NCI-H1436 (cell line): ENCODE data around the gene MGP.

Source experiments
- DNase-seq: peaks from one replicate; lab custom pipeline; 2025; lab: John Stamatoyannopoulos, UW

Gene MGP

DNA sequence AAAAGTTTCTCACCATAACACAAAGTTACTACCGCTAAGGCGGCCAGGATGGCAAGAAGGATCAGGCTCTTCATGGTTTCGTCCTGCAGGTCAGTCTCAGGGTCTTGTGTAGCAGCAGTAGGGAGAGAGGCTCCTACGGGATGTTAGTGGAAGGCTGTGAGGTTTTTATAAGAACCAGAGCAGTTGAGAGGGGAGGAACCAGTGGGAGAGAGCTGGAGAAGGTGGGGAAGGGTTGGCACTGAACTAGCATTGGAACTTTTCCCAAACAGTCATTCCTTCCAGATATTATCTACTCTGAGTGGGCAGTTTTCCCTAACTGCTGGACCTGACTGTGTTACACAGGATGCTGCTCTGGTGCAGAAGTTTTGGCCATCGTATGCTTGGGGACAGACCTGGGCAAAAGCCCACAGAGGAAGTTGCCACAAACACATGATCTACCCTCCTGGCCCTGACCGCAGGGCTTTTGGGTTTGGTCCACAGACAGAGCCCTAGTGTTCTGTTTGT, at the start of gene MGP:
MGP (minus strand) TSS at position 137 of the 504 bp plus-strand sequence; CDS start at position 74, 63 bp downstream.
- DNase-seq = no peak

- DNase-seq = no peak
Observed at GRCh38 chr12:14935031-14935430, 49.4 kb upstream of the MGP start.

DNA sequence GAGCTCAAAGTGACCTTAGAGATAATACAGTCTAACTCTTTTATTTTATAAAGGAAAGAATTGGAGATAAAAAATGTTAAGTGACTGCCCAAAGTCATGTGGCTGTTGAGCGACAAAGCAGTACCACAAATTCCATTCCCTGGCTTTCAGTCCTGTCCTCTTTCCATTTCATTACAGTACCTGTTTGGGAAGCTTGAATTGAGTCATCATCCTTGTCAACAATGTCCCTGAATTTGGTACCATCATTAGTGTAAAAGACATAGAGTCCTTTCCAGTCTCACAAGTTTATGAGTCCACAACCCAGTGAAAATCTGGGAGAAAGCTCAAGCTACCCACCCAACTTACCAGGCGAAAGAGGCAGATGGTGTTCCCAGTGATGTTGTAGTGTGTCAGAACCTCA, 48.9 kb upstream of the MGP start:
- no peak for DNase-seq

GRCh38 chr12:14931791-14932560, 46.3 kb upstream of the MGP start:
- DNase-seq = no peak

DNA sequence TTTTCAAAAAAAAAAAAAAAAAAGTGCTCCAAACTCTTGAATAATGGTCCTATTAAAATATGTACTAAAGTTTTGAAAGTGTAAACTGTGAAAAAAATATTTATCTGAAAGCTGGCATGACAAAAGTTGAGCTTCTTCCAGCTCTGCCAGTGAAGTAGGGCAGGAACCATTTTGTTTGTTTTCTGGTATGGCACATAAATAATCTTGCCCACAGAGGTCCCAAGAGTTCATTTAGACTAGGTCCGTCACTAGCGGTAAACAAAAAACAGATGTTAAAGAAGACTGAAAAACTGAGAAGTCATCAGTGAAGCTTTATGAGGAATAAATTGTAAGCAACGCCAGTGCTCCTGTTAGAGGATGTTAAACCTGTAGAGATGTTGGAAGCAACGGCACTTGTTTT, 45.7 kb upstream of the MGP start:
- no peak for DNase-seq

DNA sequence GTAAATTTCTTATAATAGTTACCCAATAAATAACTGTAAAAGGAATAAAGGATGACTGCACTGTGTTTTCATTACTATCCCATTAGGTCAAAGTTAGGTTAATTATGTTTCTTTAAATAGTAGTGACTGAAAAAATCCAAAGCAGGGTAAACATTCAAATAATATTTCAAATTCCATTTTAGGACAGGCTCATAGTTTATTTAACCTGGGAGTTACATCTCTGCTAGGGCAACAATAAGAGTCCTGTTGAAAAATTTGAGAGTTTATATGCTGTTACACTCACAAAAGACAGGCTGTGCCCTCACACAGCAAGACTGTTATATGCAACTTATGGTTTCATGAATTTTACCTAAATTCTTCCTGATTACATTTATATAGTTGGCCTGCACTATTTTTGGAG, 44.6 kb upstream of the MGP start:
- DNase-seq = no peak

GRCh38 chr12:14928931-14929330, 43.3 kb upstream of the MGP start:
- DNase-seq = no peak

GRCh38 chr12:14927267-14927666, 41.6 kb upstream of the MGP start:
- no peak for DNase-seq

DNA sequence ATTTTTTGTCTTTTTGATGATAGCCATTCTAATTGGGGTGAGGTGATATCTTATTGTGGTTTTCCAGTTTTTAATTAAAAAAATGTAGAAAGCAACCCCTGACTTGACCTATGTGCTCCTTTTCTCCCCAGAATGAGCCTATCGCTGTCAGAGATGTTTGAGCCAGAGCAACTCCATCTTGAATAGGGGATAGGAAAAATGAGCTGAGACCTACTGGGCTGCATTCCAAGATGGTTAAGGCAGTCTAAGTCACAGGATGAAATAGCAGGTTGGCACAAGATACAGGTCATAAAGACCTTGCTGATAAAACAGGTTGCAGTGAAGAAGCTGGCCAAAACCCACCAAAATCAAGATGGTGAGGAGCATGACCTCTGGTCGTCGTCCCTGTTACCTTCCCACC, 38.9 kb upstream of the MGP start:
- DNase-seq = no peak

GRCh38 chr12:14923944-14924343, 38.3 kb upstream of the MGP start:
- DNase-seq = no peak

DNA sequence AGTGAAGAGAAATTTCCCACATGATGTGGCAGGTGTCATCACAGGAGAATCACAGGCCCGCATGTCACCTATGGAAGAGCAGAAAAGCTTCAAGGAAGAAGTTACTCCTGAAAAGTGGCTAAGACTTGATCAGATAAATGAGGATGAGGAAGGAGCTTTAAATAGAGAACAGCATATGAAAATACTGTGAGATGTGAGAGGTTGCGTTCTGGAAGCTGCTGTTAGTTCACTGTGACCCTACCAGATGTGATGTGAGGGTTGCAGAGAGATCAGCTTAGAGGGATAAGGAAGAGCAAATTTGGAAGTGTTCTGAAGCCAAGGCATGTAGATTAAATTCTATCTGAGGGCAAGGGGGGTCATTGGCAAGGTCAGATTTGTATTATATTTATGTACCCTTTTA, 35.6 kb upstream of the MGP start:
- no peak for DNase-seq

- no peak for DNase-seq
Observed at GRCh38 chr12:14920475-14921126, 34.9 kb upstream of the MGP start.

DNA sequence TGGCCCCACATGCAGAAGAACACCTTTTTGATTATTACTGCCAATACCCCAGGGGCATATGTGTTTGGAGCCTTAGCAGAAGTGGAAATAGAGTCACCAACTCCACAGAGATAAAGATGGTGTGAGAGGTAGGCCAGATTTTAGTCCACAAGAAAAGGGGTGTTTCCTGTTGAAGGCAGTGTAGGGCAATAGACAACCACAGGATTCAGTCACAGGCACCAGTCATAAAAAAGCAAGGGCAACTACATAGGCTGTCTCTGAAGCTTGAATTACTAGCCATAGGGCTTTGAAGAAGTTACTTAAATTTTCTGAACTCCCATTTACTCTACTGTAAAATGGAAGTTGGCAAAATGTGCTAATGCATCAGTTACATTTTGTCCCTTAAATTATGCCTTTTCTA, 33.8 kb upstream of the MGP start:
- DNase-seq = no peak

- no peak for DNase-seq
Observed at GRCh38 chr12:14915736-14916135, 30.1 kb upstream of the MGP start.

DNA sequence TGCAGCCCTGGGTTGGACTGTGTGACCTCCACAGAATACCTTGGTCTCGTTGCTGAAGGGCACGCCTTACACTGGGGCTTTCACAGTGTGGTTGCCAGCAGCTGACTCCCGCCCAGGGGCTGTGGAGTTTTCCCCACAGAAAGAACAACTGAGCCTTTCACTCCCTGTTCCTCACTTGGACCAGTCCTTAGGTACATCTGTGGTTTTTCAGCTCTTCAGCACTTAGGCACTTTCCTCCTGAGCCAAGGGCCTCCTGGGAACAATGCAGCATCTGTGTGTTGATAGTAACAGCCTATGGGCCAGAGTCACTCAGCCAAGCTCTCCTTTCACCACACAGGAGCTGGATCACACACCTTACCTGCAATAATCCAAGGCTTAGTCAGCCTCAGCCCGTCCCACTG, 27.7 kb upstream of the MGP start:
- peak; percentile 13 for DNase-seq

DNA sequence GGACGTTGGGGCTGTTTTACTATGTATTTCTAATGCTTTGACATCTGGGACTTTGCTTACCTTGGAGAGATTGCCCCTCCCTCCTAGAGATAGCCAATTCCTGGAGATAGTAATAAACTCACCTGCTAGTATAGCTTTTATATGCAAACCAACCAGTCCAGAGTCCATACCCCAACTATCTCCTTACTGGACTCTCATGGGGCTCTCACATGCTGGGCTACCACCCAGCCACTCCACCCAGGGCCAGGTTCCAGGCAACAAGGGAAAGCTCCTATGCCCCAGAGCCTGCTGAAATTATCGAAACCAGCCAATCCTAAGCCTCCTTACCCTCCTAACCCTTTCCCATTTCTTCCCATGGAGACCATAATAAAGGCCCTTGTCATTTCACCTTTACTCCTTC, 25.5 kb upstream of the MGP start:
- DNase-seq = no peak

- DNase-seq = no peak
Observed at GRCh38 chr12:14910090-14910915, 24.6 kb upstream of the MGP start.

- DNase-seq = no peak
Observed at GRCh38 chr12:14907953-14908352, 22.3 kb upstream of the MGP start.

GRCh38 chr12:14906114-14906513, 20.5 kb upstream of the MGP start:
- no peak for DNase-seq

DNA sequence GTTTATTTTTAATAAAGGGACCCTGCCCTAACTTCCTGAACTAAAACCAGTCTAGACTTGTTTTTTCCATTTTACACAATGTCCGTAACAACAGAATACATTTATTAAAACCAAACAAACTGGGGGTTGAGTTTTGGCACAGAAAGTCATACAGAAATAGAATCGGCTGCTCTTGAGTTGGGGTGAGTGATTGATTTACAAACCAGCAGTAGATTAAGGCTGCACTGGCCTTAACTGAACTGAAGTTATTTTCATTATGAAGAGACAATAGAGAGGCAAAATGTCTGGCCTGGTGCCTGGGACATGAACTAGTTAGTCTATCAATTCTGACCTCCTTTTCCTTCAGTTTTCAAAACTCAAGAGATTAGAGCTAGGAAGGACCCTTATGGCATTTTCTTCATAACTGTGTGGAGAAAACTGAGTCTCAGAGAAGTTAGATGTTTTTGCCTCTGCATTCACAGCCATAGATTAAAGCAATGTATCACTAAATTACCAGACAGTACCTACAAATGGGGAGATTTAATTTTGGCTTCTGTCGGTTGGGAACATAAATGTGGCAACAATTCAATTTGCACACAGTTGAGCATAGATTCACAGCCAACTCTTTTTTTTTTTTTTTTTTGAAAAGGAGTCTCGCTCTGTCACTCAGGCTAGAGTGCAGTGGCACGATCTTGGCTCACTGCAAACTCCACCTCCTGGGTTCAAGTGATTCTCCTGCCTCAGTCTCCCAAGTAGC, 19.8 kb upstream of the MGP start:
- DNase-seq = no peak

- no peak for DNase-seq
Observed at GRCh38 chr12:14904854-14905253, 19.2 kb upstream of the MGP start.
